A549 (cell line): Measurements from ENCODE around the gene MUC12. TPM values are rescaled to one million over a fixed set of nuclear protein-coding genes. Genes with fewer than 3 reads are reported as not detected.

Source experiments
- ATAC-seq, 2 experiments: fragments of 200-7000 bp in 1 of 2; fragments of >200 bp in 1 of 2; cut with Nextera tagmentation in 1 of 2; cut with Tn5 transposase in 1 of 2; 3 replicates each; pipeline versions ENCODE4 v1.8.0 to v1.9.1; 2018 to 2020; ENCODE audit warnings: mild to moderate bottlenecking in 1 of 2, moderate library complexity in 1 of 2
- CTCF ChIA-PET: fragments of 300-600 bp; sonication (Branson Sonifier 250); formaldehyde crosslinking; extraction: SDS; loops from one replicate; lab custom pipeline; 2021; ENCODE audit warnings: antibody characterized with exemption, inconsistent platforms; lab: Yijun Ruan, JAX
- POLR2A ChIA-PET: fragments of 350-600 bp; formaldehyde crosslinking; extraction: SDS; loops from one replicate; lab custom pipeline; 2021; ENCODE audit warnings: antibody characterized with exemption, inconsistent platforms; lab: Yijun Ruan, JAX
- DNase-seq, 2 experiments: peaks; one replicate each; pipeline versions ENCODE4 v3.0.0 to v3.0.0-alpha.2; 2011 to 2016; ENCODE audit warnings: low read depth in 1 of 2, low spot score in 1 of 2
- FAIRE-seq: peaks from 2 replicates; lab custom pipeline; 2011; peaks lifted over from hg19 to GRCh38; lab: Jason Lieb, UNC
- H3K27ac ChIP-seq, 2 experiments: fragments of >200 bp; sonication (Bioruptor Twin); formaldehyde crosslinking; 3 replicates each; pipeline ENCODE4 v1.5.1; 2016 to 2017
- H3K4me1 ChIP-seq: fragments of >200 bp; sonication (Bioruptor Twin); formaldehyde crosslinking; 3 replicates; pipeline ENCODE4 v1.6.1; 2016
- H3K4me2 ChIP-seq: fragments of >200 bp; sonication (Bioruptor Twin); formaldehyde crosslinking; 3 replicates; pipeline ENCODE4 v1.6.1; 2016
- H3K4me3 ChIP-seq: fragments of >200 bp; sonication (Bioruptor Twin); formaldehyde crosslinking; 3 replicates; pipeline ENCODE4 v1.5.1; 2016
- H3K9me3 ChIP-seq: fragments of >200 bp; sonication (Bioruptor Twin); formaldehyde crosslinking; 3 replicates; pipeline ENCODE4 v1.6.1; 2016
- CEBPB ChIP-seq, 2 experiments: fragments of >200 bp in 1 of 2; sonication (Bioruptor Twin) in 1 of 2; formaldehyde crosslinking in 1 of 2; IDR thresholded peaks; 2 replicates each; pipeline ENCODE4 v1.6.1; 2012 to 2016
- CHD4 ChIP-seq: fragments of 200-600 bp; sonication (generic); IDR thresholded peaks from 2 replicates; pipeline ENCODE4 v1.6.1; 2016; ENCODE audit warnings: antibody characterized with exemption, mild to moderate bottlenecking, borderline replicate concordance
- E2F6 ChIP-seq: IDR thresholded peaks from 2 replicates; pipeline ENCODE4 v1.6.1; 2012; ENCODE audit warnings: low read depth, borderline replicate concordance
- EP300 ChIP-seq, 2 experiments: fragments of >200 bp; sonication (Bioruptor Twin); formaldehyde crosslinking; IDR thresholded peaks; 2 replicates in 1 of 2; 3 replicates in 1 of 2; pipeline ENCODE4 v1.6.1; 2016 to 2017
- FOSL2 ChIP-seq, 2 experiments: fragments of 450-650 bp in 1 of 2; fragments of >200 bp in 1 of 2; sonication (Bioruptor Twin) in 1 of 2; formaldehyde crosslinking; IDR thresholded peaks; 2 replicates each; pipeline versions ENCODE4 v1.5.0 to v1.6.1; 2016 to 2020; ENCODE audit warnings: mild to moderate bottlenecking in 1 of 2, moderate library complexity in 1 of 2
- FOXS1 ChIP-seq: fragments of 250-450 bp; sonication (Bioruptor Pico); IDR thresholded peaks from 2 replicates; pipeline ENCODE4 v1.5.0; 2020; ENCODE audit warnings: mild to moderate bottlenecking, moderate library complexity
- GATA3 ChIP-seq: IDR thresholded peaks from 2 replicates; pipeline ENCODE4 v1.6.1; 2012; ENCODE audit warnings: borderline replicate concordance
- JUN ChIP-seq, 2 experiments: fragments of >200 bp; sonication (Bioruptor Twin); formaldehyde crosslinking; IDR thresholded peaks; 2 replicates in 1 of 2; 3 replicates in 1 of 2; pipeline ENCODE4 v1.6.1; 2016 to 2017
- JUNB ChIP-seq: fragments of >200 bp; sonication (Bioruptor Twin); formaldehyde crosslinking; IDR thresholded peaks from 2 replicates; pipeline ENCODE4 v1.6.1; 2016
- MYC ChIP-seq: IDR thresholded peaks from 2 replicates; pipeline ENCODE4 v1.6.1; 2012; ENCODE audit warnings: mild to moderate bottlenecking, inconsistent platforms, low read length, improper control_type of control experiment, borderline replicate concordance
- TP53 ChIP-seq: fragments of 250-450 bp; sonication (Bioruptor Pico); IDR thresholded peaks from 2 replicates; pipeline ENCODE4 v1.5.0; 2021; ENCODE audit warnings: mild to moderate bottlenecking, moderate library complexity
- ZFP36 ChIP-seq: fragments of 450-650 bp; IDR thresholded peaks from 2 replicates; pipeline ENCODE4 v1.6.1; 2014; ENCODE audit warnings: borderline replicate concordance; ENCODE audit not compliant: partially characterized antibody
- ZSCAN20 ChIP-seq: fragments of 250-450 bp; sonication (Bioruptor Pico); IDR thresholded peaks from 2 replicates; pipeline ENCODE4 v1.8.0; 2022; ENCODE audit warnings: mild to moderate bottlenecking, moderate library complexity
- WGBS: methylation state at CpG from one replicate; pipeline ENCODE4 v1.1.6; 2017; ENCODE audit errors: missing lambda C conversion rate; 5-methylcytosine and 5-hydroxymethylcytosine counted together
- polyA plus RNA-seq, 4 experiments: library from polyadenylated mRNA; depleted of rRNA in 3 of 4; stranded (reverse); fragments of >200 nt; fragmentation: RNase III in 1 of 4; extraction: RNeasy Plus Mini Kit Qiagen cat#74134 plus additional on column Dnase treatment in 1 of 4; gene quantifications; 2 replicates in 3 of 4; 3 replicates in 1 of 4; pipeline ENCODE4 v1.2.3, GENCODE V29; 2011 to 2017
- TF ChIP-seq, protein P1 (sequence below): fragments of 200-600 bp; sonication (generic); IDR thresholded peaks from 2 replicates; pipeline ENCODE4 v1.6.1; 2016; ENCODE audit warnings: antibody characterized with exemption, mild to moderate bottlenecking, moderate library complexity
- TF ChIP-seq, protein P2 (sequence below): fragments of 250-450 bp; sonication (Bioruptor Pico); IDR thresholded peaks from 2 replicates; pipeline ENCODE4 v1.5.0; 2021; ENCODE audit warnings: mild to moderate bottlenecking, moderate library complexity, borderline replicate concordance
- TF ChIP-seq, protein P3 (sequence below): fragments of 250-450 bp; sonication (Bioruptor Pico); IDR thresholded peaks from 2 replicates; pipeline ENCODE4 v1.5.0; 2020; ENCODE audit warnings: low read depth, mild to moderate bottlenecking, moderate library complexity
- TF ChIP-seq, protein P4 (sequence below): fragments of 450-650 bp; IDR thresholded peaks from 2 replicates; pipeline ENCODE4 v1.6.1; 2014; ENCODE audit warnings: antibody characterized with exemption
- TF ChIP-seq, protein P5 (sequence below): IDR thresholded peaks from 2 replicates; pipeline ENCODE4 v1.6.1; 2012

MUC12 gene
- polyA plus RNA-seq, 2 of the 4 experiments (the other 2 are of a cell fraction), result 1.2 to 2.4 TPM

DNA sequence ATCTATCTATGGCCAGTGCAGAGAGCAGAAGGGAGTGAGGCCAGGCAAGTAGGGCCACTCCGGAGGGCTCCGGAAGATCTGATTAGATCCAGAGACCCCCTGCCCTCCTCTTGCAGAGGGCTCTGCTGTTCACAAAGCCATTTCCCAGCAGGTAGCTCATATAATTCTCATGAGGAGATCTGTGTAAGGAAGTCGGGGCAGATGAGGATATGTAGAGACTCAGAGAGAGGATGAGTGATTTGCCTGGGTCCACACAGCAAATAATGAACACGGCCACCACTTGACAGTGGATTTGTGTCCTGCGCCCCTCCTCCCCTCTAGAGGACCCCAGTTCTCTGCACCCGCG is 2.6 kb downstream of the MUC12 start:
- DNase-seq, result no peak
- Histone ChIP-seq H3K4me1 (peaks cover 33% of the 10 kb centered on the region), H3K4me3 (no peak overlapping the region), H3K4me2 (no peak overlapping the region), H3K9me3 (no peaks in the 10 kb centered on the region), H3K27ac (no peak overlapping the region)
- 41% methylated on average over 7 of the region's 7 CpGs for WGBS
- no peak for ATAC-seq
- POLR2A ChIA-PET, result no interaction called here
- TF ChIP-seq FOXS1 (CRISPR knock-in tag) (no peak), TP53 (CRISPR knock-in tag) (no peak)
- TF ChIP-seq, protein P1, sequence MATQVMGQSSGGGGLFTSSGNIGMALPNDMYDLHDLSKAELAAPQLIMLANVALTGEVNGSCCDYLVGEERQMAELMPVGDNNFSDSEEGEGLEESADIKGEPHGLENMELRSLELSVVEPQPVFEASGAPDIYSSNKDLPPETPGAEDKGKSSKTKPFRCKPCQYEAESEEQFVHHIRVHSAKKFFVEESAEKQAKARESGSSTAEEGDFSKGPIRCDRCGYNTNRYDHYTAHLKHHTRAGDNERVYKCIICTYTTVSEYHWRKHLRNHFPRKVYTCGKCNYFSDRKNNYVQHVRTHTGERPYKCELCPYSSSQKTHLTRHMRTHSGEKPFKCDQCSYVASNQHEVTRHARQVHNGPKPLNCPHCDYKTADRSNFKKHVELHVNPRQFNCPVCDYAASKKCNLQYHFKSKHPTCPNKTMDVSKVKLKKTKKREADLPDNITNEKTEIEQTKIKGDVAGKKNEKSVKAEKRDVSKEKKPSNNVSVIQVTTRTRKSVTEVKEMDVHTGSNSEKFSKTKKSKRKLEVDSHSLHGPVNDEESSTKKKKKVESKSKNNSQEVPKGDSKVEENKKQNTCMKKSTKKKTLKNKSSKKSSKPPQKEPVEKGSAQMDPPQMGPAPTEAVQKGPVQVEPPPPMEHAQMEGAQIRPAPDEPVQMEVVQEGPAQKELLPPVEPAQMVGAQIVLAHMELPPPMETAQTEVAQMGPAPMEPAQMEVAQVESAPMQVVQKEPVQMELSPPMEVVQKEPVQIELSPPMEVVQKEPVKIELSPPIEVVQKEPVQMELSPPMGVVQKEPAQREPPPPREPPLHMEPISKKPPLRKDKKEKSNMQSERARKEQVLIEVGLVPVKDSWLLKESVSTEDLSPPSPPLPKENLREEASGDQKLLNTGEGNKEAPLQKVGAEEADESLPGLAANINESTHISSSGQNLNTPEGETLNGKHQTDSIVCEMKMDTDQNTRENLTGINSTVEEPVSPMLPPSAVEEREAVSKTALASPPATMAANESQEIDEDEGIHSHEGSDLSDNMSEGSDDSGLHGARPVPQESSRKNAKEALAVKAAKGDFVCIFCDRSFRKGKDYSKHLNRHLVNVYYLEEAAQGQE, result no peak
- CTCF ChIA-PET, result interaction anchor here (0.9 to 4.2 kb wide), 4 partner anchors 75 to 123 kb away, joined by 3 to 32 read pairs (median 7); no protein-coding TSS in a partner anchor
- FAIRE-seq, result no peak

GRCh38 chr7:100974021-100974420 is 4.7 kb downstream of the MUC12 start:
- ChIA-PET POLR2A (no interaction called here), CTCF (interaction anchor here (1.1 to 4.2 kb wide), 5 partner anchors 8 to 104 kb away, joined by 3 to 32 read pairs (median 3); no protein-coding TSS in a partner anchor)

DNA sequence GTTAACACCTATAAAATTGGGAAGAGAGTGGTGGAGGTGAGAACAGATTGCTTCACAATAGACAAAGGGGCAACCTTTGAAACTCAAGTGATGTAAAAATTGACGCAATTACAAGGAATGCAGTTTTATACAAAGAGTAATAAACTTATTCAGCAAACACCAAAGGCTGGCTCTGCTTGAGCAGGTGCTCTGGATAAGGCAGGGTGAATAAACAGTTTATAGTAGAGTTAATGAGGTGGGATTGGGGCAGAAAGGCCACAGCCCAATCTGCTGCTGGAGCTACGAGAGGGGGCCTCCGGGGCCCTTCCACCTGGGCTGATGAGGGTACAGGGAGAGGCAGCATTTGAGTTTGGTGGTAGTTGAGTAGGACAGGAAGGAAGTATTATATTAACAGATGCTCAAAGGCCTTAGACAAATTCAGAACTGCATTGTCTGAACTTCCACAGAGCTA is 6.0 kb downstream of the MUC12 start:
- no peak for ATAC-seq
- ChIA-PET CTCF (interaction anchor here (0.8 to 4.2 kb wide), 6 partner anchors 9 to 465 kb away, joined by 3 to 32 read pairs (median 4); partner anchors contain the start of gene MUC17), POLR2A (interaction anchor here (0.5 to 1.0 kb wide), 2 partner anchors 86 to 101 kb away, joined by 3 read pairs; partner anchors contain the start of genes SRRT and UFSP1)
- H3K4me1 ChIP-seq, result peaks cover 26% of the 10 kb centered on the region
- peak overlapping the region; percentile 1; the same call in 1 of the 3 replicates for H3K4me2 ChIP-seq
- no peak overlapping the region for H3K4me3 ChIP-seq
- H3K9me3 ChIP-seq, result no peaks in the 10 kb centered on the region
- no peak for FAIRE-seq
- H3K27ac ChIP-seq, result peak overlapping the region in 1 of 2 experiments; percentile 28; a peak in 1 of 6 replicates
- no peak for TF ChIP-seq JUN (IDR thresholded peaks at IDR 0.05)
- TF ChIP-seq ZSCAN20 (CRISPR knock-in tag), result no peak
- no peak for TF ChIP-seq EP300 (IDR thresholded peaks at IDR 0.05)
- no peak for DNase-seq
- 70% methylated on average over 3 of the region's 3 CpGs for WGBS

More at GRCh38 chr7:100974021-100974420, 4.7 kb downstream of the MUC12 start:
- no peak for FAIRE-seq
- peak in 1 of 2 experiments; percentile 75 for DNase-seq
- Histone ChIP-seq H3K27ac (peak overlapping the region; percentile 46 to 65; a peak in 4 of 6 replicates), H3K4me1 (peaks cover 26% of the 10 kb centered on the region)
- 16% methylated on average over 2 of the region's 2 CpGs for WGBS
- TF ChIP-seq E2F6 (no peak), FOSL2 (IDR thresholded peaks at IDR 0.05) (no peak), FOSL2 (CRISPR knock-in tag; IDR thresholded peaks at IDR 0.05) (peak; percentile 58), CEBPB (IDR thresholded peaks at IDR 0.05) (peak; percentile 50 to 75; a peak in 3 of 4 replicates), EP300 (IDR thresholded peaks at IDR 0.05) (peak in 1 of 2 experiments; percentile 24; a peak in 1 of 5 replicates), ZFP36 (no peak), FOXS1 (CRISPR knock-in tag) (0 out of 2 replicates have a peak, but pooled peaks have one; percentile 25), CHD4 (no peak), JUNB (peak; percentile 42; the same call in 1 of the 2 replicates), GATA3 (peak; percentile 63; the same call in 1 of the 2 replicates)
- TF ChIP-seq, all 56 proteins: peak for 6
- Histone ChIP-seq H3K4me2 (peak overlapping the region; percentile 21), H3K9me3 (no peaks in the 10 kb centered on the region), H3K4me3 (no peak overlapping the region)
- ATAC-seq, result peak; percentile 32 to 62; a peak in 4 of 6 replicates

GRCh38 chr7:100978300-100978699 is 8.9 kb downstream of the MUC12 start:
- Histone ChIP-seq H3K4me1 (peaks cover 31% of the 10 kb centered on the region), H3K4me2 (no peak overlapping the region), H3K4me3 (no peak overlapping the region), H3K27ac (no peak overlapping the region), H3K9me3 (no peaks in the 10 kb centered on the region)
- no peak for ATAC-seq
- ChIA-PET CTCF (interaction anchor here (0.7 to 1.5 kb wide), 4 partner anchors 11 to 81 kb away, joined by 3 to 8 read pairs (median 4); no protein-coding TSS in a partner anchor), POLR2A (no interaction called here)
- 50% methylated on average over 4 of the region's 4 CpGs for WGBS
- no peak for DNase-seq
- no peak for FAIRE-seq
- TF ChIP-seq, protein P2, sequence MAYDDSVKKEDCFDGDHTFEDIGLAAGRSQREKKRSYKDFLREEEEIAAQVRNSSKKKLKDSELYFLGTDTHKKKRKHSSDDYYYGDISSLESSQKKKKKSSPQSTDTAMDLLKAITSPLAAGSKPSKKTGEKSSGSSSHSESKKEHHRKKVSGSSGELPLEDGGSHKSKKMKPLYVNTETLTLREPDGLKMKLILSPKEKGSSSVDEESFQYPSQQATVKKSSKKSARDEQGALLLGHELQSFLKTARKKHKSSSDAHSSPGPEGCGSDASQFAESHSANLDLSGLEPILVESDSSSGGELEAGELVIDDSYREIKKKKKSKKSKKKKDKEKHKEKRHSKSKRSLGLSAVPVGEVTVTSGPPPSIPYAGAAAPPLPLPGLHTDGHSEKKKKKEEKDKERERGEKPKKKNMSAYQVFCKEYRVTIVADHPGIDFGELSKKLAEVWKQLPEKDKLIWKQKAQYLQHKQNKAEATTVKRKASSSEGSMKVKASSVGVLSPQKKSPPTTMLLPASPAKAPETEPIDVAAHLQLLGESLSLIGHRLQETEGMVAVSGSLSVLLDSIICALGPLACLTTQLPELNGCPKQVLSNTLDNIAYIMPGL (CRISPR knock-in tag), result no peak
- TF ChIP-seq ZSCAN20 (CRISPR knock-in tag) (no peak), MYC (no peak), JUN (IDR thresholded peaks at IDR 0.05) (no peak), GATA3 (no peak)
- TF ChIP-seq, protein P3, sequence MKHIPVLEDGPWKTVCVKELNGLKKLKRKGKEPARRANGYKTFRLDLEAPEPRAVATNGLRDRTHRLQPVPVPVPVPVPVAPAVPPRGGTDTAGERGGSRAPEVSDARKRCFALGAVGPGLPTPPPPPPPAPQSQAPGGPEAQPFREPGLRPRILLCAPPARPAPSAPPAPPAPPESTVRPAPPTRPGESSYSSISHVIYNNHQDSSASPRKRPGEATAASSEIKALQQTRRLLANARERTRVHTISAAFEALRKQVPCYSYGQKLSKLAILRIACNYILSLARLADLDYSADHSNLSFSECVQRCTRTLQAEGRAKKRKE (CRISPR knock-in tag), result no peak
- TF ChIP-seq, protein P4, sequence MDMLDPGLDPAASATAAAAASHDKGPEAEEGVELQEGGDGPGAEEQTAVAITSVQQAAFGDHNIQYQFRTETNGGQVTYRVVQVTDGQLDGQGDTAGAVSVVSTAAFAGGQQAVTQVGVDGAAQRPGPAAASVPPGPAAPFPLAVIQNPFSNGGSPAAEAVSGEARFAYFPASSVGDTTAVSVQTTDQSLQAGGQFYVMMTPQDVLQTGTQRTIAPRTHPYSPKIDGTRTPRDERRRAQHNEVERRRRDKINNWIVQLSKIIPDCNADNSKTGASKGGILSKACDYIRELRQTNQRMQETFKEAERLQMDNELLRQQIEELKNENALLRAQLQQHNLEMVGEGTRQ, result no peak
- TF ChIP-seq, protein P5, sequence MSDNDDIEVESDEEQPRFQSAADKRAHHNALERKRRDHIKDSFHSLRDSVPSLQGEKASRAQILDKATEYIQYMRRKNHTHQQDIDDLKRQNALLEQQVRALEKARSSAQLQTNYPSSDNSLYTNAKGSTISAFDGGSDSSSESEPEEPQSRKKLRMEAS, result no peak
